ENCODE data around the gene KSR1. TPM values are rescaled to one million over a fixed set of nuclear protein-coding genes. Genes with fewer than 3 reads are reported as not detected.

KSR1 gene
- total and polyA plus RNA-seq, 2 of the 4 experiments (the other 2 are of a cell fraction) = 12.5 to 21.9 TPM

GRCh38 chr17:27616414-27616813 is 160.2 kb downstream of the KSR1 start:
- no peaks in the 10 kb centered on the region for H4K20me1 ChIP-seq (ENCODE audit: insufficient read depth, low read length)
- WGBS, 2 experiments (ENCODE audit: extremely low coverage in 2 of 2, insufficient read length in 1 of 2) = 90% methylated on average over 2 of the region's 4 CpGs; no CpG with 5 or more reads in 1 of the 2 experiments

More at GRCh38 chr17:27616414-27616813, 160.2 kb downstream of the KSR1 start:
- Histone ChIP-seq H2BK15ac (ENCODE audit: low read depth, low read length) (no peak overlapping the region), H4K8ac (ENCODE audit: low read depth in 2 of 2, low read length in 2 of 2) (no peak overlapping the region), H3K56ac (ENCODE audit: extremely low read depth, insufficient read depth, low read length) (no peak overlapping the region), H2BK5ac (ENCODE audit: low read depth, low read length, poor library complexity, severe bottlenecking) (no peak overlapping the region), H3K23ac (ENCODE audit: low read depth, low read length) (no peak overlapping the region), H2AK5ac (ENCODE audit: low read depth, low read length) (no peak overlapping the region), H3K9me1 (ENCODE audit: insufficient read depth, low read length) (no peaks in the 10 kb centered on the region), H3K4me1 (ENCODE audit: control insufficient read depth, insufficient read depth, low read length) (peaks cover 2% of the 10 kb centered on the region; the same call in 1 of the 2 replicates), H4K5ac (ENCODE audit: low read depth, low read length) (no peak overlapping the region), H3K79me1 (ENCODE audit: low read depth in 1 of 2, low read length in 2 of 2) (no peaks in the 10 kb centered on the region), H3K27me3 (ENCODE audit: control insufficient read depth, insufficient read depth, low read length) (no peaks in the 10 kb centered on the region), H4K91ac (ENCODE audit: insufficient read depth, low read depth, low read length) (no peak overlapping the region), H2BK120ac (ENCODE audit: low read depth, low read length) (no peak overlapping the region), H2AK9ac (replicated peaks; ENCODE audit: low read depth, low read length, poor library complexity) (no peak overlapping the region), H2AFZ (replicated peaks; ENCODE audit: low read length, poor library complexity) (no peak overlapping the region), H3K14ac (replicated peaks; ENCODE audit: low read depth, low read length) (no peak overlapping the region), H3K4ac (ENCODE audit: low read depth, low read length) (no peak overlapping the region), H3K4me2 (ENCODE audit: low read depth, low read length) (no peak overlapping the region), H3K9me3 (ENCODE audit: control insufficient read depth, insufficient read depth, low read length) (no peaks in the 10 kb centered on the region), H3K4me3 (ENCODE audit: insufficient read depth, low read depth, low read length) (no peak overlapping the region), H3K18ac (ENCODE audit: low read depth, low read length) (no peak overlapping the region), H3K9ac (ENCODE audit: low read depth, low read length) (no peak overlapping the region), H2BK20ac (ENCODE audit: low read depth, low read length) (no peak overlapping the region), H3K27ac (ENCODE audit: insufficient read depth, low read length) (no peak overlapping the region), H3K36me3 (ENCODE audit: control insufficient read depth, insufficient read depth, low read length) (peaks cover 73% of the 10 kb centered on the region)
- ATAC-seq (ENCODE audit: low read depth) = no peak
- POLR2A ChIA-PET (ENCODE audit: unreplicated experiment) = no interaction called here
- dilution Hi-C loops (cut with HindIII; ENCODE audit: low sequenced_read_pairs, unreplicated experiment) (no loop called here), intact Hi-C loops (cut with micrococcal nuclease) (no loop called here), in situ Hi-C loops (cut with MboI; ENCODE audit: low sequenced_read_pairs) (no loop called here)
- TF ChIP-seq, protein P1, sequence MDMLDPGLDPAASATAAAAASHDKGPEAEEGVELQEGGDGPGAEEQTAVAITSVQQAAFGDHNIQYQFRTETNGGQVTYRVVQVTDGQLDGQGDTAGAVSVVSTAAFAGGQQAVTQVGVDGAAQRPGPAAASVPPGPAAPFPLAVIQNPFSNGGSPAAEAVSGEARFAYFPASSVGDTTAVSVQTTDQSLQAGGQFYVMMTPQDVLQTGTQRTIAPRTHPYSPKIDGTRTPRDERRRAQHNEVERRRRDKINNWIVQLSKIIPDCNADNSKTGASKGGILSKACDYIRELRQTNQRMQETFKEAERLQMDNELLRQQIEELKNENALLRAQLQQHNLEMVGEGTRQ (IDR thresholded peaks at IDR 0.05; ENCODE audit: low read depth, low read length) = no peak
- CTCF ChIA-PET = interaction anchor here (0.8 kb wide), 1 partner anchor 38 kb away, joined by 3 read pairs; no protein-coding TSS in a partner anchor
- no peak for DNase-seq
- BruUV-seq (replicated peaks) = no TSS peak
